CD1c-positive myeloid dendritic cell (primary cell): Measurements from ENCODE around the gene CA11.
A peak's percentile ranks its signal among the peaks of the same experiment; 100 is the strongest.

ENCODE experiments used
- DNase-seq: peaks from one replicate; pipeline ENCODE4 v3.0.0-alpha.2; 2016; ENCODE audit errors: extremely low spot score

The CA11 gene

GRCh38 chr19:48629297-48629598 lies 16.7 kb downstream of the CA11 start:
- no peak for DNase-seq

DNA sequence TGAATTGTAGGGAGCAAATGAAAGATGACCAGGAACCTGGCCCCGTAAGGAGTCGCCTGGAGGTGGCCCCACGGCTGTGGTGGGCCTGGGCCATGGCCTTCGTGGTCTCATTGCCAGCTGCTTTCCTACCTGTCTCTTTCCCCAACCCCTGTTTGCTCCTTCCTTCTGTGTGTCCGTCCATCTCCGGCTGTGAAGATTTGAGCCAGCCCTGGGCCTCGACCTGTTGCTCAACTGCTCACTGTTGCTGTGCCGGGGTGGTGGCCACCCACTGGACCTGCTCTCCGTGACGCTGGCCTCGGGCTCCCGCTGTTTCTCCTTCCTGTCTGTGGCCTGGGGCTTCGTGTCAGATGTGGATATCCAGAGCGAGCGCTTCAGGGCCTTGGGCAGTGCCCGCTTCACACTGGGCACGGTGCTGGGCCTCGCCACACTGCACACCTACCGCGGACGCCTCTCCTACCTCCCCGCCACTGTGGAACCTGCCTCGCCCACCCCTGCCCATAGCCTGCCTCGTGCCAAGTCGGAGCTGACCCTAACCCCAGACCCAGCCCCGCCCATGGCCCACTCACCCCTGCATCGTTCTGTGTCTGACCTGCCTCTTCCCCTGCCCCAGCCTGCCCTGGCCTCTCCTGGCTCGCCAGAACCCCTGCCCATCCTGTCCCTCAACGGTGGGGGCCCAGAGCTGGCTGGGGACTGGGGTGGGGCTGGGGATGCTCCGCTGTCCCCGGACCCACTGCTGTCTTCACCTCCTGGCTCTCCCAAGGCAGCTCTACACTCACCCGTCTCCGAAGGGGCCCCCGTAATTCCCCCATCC lies 17.3 kb downstream of the CA11 start:
- no peak for DNase-seq

DNA sequence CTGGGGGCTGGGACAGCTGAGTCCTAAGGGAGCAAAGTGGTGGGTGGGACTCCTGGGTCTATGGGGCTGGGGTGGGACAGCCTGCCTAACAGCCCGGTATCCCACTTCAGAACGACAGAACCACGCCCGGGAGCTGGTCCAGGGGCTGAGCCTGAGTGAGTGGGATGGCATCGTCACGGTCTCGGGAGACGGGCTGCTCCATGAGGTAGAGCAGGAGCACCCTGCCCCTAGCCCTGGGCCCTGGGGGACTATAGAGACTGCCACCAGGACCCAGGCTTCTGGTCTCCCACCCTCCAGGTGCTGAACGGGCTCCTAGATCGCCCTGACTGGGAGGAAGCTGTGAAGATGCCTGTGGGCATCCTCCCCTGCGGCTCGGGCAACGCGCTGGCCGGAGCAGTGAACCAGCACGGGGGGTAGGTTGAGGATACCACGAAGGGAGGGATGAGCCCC lies 18.1 kb downstream of the CA11 start:
- DNase-seq: no peak

- DNase-seq: no peak
Observed at GRCh38 chr19:48627201-48627864, 18.7 kb downstream of the CA11 start.

DNA sequence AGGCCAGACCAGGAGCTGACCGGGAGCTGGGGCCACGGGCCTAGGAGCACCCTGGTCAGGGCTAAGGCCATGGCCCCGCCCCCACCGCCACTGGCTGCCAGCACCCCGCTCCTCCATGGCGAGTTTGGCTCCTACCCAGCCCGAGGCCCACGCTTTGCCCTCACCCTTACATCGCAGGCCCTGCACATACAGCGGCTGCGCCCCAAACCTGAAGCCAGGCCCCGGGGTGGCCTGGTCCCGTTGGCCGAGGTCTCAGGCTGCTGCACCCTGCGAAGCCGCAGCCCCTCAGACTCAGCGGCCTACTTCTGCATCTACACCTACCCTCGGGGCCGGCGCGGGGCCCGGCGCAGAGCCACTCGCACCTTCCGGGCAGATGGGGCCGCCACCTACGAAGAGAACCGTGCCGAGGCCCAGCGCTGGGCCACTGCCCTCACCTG lies 20.1 kb downstream of the CA11 start:
- DNase-seq: no peak

DNA sequence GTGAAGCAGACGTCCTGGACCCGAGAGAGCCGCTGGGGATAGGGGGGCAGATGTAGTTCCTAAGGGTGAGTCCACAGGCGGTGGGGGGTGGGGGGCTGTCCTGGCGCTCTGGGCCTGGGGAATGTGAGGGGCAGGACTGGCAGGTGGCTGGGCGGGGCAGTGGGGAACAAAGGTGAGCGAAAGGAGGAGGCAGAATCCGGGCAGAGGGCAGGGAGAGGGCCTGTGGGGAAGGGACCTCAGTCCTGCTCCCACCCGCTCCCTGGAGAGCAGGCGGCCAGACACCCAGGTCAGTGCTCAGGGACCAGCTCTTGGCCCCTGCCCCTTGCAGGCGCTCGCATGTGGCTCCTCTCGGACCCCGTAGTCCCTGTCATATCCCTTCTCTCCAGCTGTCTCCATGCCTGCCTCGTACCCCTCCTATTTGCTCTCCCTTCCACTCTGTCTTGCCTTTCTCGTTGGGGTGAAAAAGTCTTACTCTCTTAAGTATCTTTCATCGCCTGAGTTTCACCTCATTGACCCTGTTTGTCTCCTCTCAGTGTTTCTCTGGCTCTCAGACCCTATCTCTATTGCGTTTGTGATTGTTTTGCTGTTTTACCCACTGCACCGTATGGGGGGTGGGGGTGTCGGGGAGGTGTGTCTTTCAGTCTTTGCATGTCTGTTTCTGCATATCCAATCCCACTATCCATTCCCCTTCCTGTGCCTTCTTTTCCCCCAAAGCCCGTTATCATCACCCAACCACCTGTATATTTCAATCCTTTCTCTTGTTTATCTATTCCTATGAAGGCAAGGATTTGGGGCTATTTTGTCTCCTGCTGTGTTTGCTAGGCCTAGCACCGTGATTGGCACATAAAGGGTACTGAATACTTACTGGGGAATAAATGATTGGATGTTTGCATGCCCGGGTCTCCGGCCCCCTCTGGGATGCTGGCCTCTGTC lies 20.9 kb downstream of the CA11 start:
- no peak for DNase-seq

- peak; percentile 95 for DNase-seq
Observed at GRCh38 chr19:48624067-48624594, 21.9 kb downstream of the CA11 start.

DNA sequence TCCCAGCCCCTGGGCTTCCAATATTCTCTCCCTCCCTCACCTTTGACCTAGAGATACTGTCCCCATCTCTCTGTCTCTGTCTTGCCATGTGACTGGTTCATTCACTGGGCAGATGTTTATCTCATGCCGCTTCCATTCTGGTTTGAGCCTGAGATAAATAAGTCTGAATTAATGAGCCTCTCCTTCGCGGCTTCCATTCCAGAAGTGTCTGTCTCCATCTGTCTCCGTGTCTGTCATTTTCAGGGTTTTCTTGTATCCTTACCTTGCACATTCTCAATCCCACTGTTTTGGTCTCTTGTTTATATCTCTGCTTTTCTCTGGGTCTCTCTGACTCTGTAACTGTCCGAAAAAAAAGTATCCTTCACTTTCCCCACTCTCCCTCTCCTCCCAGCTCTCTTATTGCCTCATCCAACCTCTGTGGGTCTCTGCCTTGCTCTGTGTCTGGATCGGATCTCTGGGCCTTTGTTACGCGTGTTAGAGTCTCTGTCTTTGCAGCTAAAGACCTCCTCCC lies 22.4 kb downstream of the CA11 start:
- no peak for DNase-seq

DNA sequence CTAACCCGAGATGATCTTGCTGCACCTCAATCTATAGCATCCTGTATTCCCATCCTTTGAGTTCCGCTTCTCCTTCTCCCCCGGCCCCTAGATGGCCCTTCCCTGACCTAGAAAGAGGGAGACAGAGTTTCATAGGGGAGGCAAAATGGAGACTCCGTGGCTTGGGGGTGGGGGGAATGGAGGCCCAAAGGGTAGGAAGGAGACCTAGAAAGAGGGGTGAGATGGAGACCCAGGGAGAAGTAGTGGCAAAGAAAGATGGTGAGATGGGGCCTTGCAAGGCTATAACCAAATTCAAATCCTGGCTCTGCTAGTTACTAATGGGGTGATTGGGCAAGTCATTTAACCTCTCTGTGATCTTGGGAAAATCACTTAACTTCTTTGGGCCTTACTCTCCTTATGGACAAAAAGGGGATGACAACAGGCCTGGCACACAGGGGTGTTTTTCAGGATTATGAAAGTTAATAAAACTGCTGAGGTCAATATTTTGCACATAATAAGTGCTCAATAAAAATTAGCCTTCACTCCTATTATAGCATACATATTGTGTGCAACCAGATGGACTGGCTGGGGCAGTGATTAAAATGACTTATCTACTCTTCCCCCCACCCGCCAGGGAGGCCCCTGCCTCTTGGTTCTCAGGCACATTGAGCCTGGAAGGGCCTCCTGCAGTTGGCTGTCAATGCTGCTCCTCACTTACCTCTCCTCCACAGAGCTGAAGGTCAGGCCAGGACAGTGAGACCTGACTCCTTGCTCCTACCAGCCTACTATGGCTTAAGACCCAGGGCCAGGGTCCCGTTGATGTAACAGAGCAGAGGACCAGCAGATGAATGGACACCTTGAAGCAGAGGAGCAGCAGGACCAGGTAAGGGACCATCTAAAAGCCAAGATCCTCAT lies 26.0 kb downstream of the CA11 start:
- peak; percentile 26 for DNase-seq

GRCh38 chr19:48618916-48619691 lies 26.9 kb downstream of the CA11 start, which contains the start of the genes RPL18 and SPHK2:
TSS of gene RPL18 (minus strand) at chr19:48619178. CDS start at chr19:48619143, 35 bp downstream.
TSS of gene SPHK2 (plus strand) at chr19:48619506. CDS start at chr19:48620515, 1,009 bp downstream.
- peak; percentile 98 for DNase-seq

DNA sequence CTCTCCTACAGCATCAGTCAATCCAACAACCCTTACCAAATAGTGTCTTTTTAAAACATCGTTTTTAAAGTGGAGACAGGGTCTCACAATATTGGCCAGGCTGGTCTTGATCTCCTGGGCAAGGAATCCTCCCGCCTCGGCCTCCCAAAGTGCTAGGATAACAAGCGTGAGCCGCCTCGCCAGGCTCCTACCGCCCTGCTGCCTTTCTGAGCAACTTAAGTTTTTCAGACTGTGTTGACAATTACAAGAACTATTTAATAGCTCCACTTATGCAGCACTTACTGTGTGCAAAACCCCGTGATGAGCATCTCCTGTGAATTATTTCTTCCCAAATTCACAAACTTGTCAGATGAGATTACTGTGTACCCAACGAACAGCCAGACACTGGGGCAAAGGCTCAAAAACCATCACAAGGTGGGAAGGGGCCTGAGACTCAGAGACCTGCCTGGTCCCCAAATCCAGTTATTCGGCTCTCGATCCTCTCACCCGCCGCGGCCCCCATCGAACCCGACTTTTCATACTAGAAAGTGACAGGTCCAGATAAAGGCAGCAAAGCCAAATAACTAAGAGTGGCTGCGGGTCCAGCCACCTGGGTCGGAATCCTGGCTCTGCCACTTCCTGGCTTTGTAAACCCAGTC lies 27.6 kb downstream of the CA11 start:
- DNase-seq: no peak

DNA sequence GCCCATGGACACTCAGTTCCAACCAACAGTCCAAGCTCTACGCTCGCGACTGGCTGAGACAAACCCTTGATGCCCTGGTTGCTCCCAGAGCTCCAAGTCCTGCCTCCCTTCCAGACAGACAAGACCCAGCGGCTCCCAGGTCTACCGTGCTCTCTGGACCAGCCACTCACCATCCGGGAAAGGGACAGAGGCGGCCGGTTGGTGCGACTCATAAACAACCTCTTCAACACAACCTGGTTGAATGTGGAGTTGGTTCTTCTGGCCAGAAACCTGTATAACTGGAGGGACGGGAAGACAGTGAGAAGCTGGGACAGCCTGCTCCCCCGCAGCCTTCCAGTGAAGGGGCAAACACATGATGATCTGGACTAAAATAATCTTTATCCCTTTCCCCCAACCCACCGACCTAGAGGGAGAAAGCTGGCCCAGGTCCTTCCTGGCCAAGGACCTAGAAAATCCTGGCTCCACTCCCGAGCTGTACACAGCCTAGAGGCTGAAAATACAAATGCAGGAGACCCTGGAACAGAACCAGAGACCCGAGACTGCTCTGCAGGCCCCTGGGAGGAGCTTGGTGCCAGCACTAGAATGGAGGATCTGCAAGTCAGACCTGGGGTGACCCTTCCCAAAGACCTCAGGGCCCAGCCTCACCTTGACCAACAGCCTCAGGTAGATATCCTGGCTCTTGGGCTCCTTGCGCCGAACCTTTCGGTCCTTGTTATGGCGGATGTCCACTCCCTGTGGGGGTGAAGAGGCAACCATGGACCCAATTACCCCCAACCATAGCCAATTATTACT lies 28.6 kb downstream of the CA11 start:
- DNase-seq: no peak

GRCh38 chr19:48616491-48617056 lies 29.4 kb downstream of the CA11 start:
- DNase-seq: no peak

DNA sequence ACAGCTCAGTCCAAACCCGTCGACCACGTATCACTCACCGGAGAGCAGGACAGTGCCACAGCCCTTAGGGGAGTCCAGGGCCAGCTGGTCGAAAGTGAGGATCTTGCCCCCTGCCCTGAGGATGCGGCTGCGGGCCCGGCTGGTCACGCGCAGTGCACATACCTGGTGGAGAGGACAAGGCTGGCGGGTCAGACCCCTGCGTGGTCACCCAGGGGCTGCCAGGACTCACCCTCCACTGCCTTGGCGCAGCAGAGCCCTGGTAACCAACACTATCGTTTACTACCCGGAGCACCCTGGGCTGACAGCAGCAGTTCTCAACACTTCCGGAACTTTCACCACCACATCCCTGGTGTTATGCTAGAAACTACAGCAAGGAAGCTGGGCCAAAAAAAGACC lies 29.9 kb downstream of the CA11 start:
- DNase-seq: no peak

DNA sequence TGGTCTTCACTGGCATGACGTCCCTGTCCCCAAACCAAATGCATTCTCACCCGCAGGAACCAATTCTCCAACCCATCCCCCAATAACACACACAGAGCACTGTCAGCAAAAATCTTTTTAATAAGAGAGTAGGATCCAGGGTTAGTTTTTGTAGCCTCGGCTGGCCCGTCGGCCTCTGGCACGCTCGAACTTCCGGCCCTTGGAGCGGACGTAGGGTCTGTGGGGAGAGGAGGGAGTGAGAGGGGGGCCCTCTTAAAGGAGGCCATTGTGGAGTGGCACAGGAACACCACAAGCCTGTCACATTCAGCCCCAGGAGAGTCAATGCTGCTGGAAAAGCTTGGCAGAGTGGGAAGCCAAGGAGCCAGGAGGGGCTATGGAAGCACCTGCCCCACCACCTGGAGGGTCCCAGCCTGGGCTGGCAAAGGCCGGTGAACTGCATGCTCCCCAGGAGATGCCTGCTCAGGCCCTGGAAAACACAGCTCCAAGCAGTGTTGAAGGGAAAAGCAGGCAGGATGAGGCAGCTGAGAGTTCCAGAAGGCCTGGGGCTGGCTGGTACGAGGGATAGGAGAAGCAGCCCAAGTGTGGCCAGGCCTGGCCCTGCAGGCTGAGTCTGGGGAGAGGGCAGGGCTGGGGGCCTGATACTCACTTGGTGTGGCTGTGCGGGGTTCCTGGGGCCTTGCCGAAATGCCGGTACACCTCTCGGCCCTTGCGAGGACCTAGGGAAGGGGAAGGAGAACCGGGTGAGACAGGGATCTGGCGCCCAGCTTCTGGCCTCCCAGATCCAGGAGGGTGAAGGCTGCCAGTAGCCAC lies 30.6 kb downstream of the CA11 start:
- DNase-seq: no peak

- DNase-seq: no peak
Observed at GRCh38 chr19:48614436-48615230, 31.4 kb downstream of the CA11 start, which contains the start of gene FAM83E. TSS of gene FAM83E (minus strand) at chr19:48615076. CDS start at chr19:48613372, 1,704 bp downstream.
